Measurements from ENCODE around the gene AOC1.

DNA sequence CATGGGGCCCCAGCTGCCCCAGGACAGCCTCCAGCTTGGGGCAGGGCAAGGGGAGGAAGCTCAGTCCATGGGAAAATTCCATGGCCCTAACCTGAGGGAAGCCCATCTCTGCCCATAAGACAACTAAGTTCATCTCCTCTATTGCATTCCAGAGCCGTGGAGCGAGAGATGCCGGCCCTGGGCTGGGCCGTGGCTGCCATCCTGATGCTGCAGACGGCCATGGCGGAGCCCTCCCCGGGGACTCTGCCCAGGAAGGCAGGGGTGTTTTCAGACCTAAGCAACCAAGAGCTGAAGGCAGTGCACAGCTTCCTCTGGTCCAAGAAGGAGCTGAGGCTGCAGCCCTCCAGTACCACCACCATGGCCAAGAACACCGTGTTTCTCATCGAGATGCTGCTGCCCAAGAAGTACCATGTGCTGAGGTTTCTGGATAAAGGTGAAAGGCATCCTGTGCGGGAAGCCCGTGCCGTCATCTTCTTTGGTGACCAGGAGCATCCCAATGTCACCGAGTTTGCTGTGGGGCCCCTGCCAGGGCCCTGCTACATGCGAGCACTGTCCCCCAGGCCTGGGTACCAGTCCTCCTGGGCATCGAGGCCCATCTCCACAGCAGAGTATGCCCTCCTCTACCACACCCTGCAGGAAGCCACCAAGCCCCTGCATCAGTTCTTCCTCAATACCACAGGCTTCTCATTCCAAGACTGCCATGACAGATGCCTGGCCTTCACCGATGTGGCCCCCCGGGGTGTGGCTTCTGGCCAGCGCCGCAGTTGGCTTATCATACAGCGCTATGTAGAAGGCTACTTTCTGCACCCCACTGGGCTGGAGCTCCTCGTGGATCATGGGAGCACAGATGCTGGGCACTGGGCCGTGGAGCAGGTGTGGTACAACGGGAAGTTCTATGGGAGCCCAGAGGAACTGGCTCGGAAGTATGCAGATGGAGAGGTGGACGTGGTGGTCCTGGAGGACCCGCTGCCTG lies 4.3 kb downstream of the AOC1 start:
- TF ChIP-seq, protein P1, sequence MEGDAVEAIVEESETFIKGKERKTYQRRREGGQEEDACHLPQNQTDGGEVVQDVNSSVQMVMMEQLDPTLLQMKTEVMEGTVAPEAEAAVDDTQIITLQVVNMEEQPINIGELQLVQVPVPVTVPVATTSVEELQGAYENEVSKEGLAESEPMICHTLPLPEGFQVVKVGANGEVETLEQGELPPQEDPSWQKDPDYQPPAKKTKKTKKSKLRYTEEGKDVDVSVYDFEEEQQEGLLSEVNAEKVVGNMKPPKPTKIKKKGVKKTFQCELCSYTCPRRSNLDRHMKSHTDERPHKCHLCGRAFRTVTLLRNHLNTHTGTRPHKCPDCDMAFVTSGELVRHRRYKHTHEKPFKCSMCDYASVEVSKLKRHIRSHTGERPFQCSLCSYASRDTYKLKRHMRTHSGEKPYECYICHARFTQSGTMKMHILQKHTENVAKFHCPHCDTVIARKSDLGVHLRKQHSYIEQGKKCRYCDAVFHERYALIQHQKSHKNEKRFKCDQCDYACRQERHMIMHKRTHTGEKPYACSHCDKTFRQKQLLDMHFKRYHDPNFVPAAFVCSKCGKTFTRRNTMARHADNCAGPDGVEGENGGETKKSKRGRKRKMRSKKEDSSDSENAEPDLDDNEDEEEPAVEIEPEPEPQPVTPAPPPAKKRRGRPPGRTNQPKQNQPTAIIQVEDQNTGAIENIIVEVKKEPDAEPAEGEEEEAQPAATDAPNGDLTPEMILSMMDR (IDR thresholded peaks at IDR 0.05) = no peak
- TF ChIP-seq POLR2A (IDR thresholded peaks at IDR 0.05) = no peak
